HG02885 (cell line): Measurements from ENCODE around the gene BCAM.
"Not testable (repeated sequence)": the region's sequence is repeated elsewhere in the genome, so short reads cannot be mapped to it uniquely, and the experiment has no call there.

Experiments
- ATAC-seq: cut with Tn5 transposase; IDR thresholded peaks from one replicate; pipeline ENCODE4 v1.9.1; 2021; ENCODE audit warnings: mild to moderate bottlenecking; ENCODE audit not compliant: unreplicated experiment, poor library complexity

The BCAM gene

GRCh38 chr19:44808463-44809371 is at the start of gene BCAM:
BCAM (plus strand) TSS chr19:44809103; CDS start chr19:44809125, 22 bp downstream.
- no peak for ATAC-seq

DNA sequence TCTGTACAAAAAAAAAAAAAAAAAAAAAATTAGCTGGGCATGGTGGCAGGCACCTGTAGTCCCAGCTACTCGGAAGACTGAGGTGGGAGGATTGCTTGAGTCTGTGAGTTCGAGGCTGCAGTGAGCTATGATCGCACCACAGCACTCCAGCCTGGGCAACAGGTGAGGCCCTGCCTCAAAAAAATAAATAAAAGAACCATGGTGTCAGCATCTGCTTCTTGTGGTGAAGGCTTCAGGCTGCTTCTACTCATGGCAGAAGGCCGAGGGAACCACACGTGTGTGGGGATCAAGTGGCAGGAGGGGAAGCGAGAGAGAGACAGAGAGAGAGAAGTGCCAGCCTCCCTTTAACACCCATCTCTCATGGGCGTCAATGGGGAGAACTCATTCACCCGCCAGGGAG is 46.9 kb upstream of the BCAM start:
- no peak for ATAC-seq

DNA sequence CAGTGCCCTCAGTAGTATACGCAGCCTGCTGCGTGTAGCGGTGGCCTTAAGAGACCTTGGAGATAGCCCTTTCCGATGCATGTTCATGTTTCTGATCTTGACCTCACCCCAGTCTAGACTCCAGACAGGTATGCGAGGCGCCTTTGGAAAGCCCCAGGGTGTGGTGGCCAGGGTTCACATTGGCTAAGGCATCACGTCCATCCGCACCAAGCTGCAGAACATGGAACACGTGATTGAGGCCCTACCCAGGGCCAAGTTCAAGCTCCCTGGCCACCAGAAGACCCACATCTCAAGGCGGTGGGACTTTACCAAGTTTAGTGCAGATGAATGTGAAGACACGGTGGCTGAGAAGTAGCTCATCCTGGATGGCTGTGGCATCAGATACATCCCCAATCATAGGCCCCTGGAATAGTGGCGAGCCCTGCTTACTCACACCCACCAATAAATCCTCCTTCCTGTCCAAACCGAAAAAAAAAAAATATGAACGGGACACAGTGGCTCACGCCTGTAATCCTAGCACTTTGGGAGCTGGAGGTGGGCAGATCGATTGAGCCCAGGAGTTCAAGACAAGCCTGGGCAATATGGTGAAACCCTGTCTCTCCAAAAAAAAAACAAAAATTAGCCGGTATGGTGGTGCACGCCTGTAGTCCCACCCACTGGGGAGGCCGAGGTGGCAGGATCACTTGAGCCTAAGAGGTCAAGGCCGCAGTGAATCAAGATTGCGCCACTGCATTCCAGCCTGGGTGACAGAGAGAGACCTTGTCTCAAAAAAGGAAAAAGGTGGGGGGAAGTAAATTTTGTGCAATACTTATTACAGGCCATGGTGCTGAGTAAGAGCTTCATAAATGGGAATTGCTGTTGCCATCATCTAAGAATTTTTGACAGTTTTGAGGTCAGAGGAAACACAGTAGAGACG is 43.6 kb upstream of the BCAM start:
- no peak for ATAC-seq

- no peak for ATAC-seq
Observed at GRCh38 chr19:44765949-44766335, 43.0 kb upstream of the BCAM start.

GRCh38 chr19:44767295-44768180 is 41.4 kb upstream of the BCAM start:
- no peak for ATAC-seq

DNA sequence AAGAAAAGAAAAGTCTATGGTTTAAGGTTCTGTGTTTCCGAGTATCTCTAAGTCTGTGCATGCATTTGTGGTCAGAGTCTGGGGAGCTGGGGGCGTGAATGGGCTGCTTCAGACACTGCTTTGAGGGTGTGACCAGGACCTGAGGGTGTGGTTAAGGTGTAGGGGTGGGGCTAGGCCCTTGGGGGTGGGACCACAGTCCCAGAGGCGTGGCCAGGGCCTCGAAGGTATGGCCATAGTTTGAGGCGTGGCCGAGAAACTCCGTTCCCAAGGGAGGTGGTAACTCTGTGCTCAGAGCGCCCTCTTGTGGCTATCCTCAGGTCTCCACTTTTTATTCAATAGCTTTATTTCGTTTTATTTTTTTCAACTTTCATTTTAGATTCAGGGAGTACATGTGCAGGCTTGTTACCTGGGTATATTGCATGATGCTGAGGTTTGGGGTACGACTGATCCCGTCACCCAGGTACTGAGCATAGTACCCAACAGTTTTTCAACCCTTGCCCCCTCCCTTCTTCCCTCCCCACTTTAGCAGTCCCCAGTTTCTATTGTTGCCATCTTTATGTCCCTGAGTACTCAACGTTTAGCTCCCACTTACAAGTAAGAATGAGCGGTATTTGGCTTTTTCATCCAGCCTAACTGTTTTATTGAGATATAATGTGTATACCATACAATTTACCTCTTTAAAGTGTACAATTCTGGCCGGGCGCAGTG is 38.2 kb upstream of the BCAM start:
- ATAC-seq = peak; percentile 99

- ATAC-seq = not testable (repeated sequence)
Observed at GRCh38 chr19:44772144-44772543, 36.8 kb upstream of the BCAM start.

DNA sequence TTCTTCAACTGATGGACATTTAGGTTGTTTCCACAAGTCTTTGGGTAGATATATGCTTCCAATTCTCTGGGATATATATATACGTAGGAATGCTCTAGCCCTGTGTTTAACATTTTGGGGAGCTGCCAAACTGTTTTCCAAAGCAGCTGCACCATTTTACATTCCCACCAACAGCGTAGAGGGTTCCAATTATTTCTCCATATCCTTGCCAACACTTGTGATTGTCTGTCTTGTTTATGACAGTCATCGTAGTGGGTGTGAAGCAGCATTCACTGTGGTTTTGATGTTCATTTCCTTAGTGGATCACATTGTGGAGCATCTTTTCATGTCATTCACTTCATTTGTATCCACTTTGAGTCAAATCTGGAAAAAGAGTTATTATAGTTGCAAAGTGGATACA is 35.9 kb upstream of the BCAM start:
- no peak for ATAC-seq

- ATAC-seq = no peak
Observed at GRCh38 chr19:44775676-44776240, 33.1 kb upstream of the BCAM start.

- no peak for ATAC-seq
Observed at GRCh38 chr19:44776402-44777096, 32.4 kb upstream of the BCAM start.

DNA sequence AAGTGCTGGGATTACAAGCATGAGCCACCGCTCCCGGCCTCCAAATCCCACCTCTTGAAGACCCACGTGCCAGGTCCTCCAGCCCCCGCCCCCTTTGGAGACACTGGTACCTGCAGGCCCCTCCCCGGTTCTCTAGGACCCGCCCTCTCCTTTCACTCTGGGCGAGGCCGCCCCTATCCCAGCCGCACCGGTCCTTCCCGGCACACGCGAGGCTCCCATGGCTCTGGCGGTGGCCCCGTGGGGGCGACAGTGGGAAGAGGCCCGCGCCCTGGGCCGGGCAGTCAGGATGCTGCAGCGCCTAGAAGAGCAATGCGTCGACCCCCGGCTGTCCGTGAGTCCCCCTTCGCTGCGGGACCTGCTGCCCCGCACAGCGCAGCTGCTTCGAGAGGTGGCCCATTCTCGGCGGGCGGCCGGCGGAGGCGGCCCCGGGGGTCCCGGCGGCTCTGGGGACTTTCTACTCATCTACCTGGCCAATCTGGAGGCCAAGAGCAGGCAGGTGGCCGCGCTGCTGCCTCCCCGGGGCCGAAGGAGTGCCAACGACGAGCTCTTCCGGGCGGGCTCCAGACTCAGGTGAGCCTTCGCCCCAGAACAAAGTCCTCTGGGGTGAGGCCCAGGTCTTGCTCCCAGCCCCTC is 31.1 kb upstream of the BCAM start, which contains the start of gene CBLC:
TSS of gene CBLC (plus strand) at position 176 of the 633 bp plus-strand sequence. CDS start at position 218, 42 bp downstream.
- no peak for ATAC-seq

- no peak for ATAC-seq
Observed at GRCh38 chr19:44779150-44779549, 29.8 kb upstream of the BCAM start.

- not testable (repeated sequence) for ATAC-seq
Observed at GRCh38 chr19:44781694-44782093, 27.2 kb upstream of the BCAM start.

GRCh38 chr19:44782729-44783128 is 26.2 kb upstream of the BCAM start:
- ATAC-seq = no peak

DNA sequence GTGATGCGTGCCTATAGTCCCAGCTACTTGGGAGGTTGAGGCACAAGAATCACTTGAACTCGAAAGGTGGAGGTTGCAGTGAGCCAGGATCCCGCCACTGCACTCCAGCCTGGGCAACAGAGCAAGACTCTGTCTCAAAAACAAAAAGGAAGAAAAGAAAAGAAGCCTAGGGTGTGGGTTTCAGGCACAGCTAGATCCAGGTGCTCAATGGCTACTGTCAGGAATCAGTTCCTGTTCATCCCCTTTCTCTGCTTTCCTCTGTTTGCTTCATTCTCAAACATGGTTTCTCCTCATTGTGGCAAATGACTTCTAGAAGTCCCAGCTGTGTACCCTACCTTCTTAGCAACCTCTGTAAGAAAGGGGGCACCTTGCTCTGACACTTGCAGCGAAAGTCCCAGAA is 25.4 kb upstream of the BCAM start:
- no peak for ATAC-seq

DNA sequence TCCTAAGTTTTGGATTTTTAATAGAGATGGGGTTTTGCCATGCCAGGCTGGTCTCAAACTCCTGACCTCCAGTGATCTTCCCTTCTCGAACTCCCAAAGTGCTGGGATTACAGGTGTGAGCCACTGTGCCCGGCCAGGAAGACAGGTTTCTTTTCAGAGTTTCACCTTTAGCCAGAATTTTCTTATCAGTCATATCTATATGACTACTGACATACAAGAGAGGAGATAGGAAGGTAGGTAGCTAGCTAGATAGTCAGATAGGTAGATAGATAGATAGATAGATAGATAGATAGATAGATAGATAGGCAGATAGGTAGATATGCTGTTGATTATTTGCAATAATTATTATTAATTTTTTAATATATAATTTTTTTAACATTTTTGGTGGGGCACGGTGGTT is 23.6 kb upstream of the BCAM start:
- no peak for ATAC-seq

- ATAC-seq = no peak
Observed at GRCh38 chr19:44785993-44786392, 22.9 kb upstream of the BCAM start.

DNA sequence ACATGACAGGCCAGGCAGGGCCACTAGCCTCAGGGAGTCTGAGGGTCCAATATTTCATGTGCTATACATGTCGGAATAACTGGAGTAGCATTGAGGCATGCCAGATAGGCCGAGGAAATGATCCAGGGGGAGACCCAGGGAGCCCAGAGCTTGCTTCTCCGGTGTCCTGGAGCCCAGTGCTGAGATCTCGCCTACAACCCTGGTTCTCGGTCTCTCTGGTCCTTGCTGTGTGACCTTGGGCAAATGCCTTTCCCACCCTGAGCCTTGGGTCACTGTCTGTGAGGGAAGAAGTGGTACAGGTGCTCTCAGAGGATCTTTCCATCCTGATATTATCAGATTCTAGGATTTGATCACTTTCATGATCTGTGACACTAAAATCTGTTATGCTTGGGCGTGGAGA is 19.9 kb upstream of the BCAM start:
- ATAC-seq = no peak
